ENCODE data around the gene PPIL1. TPM values are rescaled to one million over a fixed set of nuclear protein-coding genes. Genes with fewer than 3 reads are reported as not detected.
A peak's percentile ranks its signal among the peaks of the same experiment; 100 is the strongest.

Gene PPIL1
- total RNA-seq, 2 donors from 2014 or later, result 12.0 to 12.9 TPM

DNA sequence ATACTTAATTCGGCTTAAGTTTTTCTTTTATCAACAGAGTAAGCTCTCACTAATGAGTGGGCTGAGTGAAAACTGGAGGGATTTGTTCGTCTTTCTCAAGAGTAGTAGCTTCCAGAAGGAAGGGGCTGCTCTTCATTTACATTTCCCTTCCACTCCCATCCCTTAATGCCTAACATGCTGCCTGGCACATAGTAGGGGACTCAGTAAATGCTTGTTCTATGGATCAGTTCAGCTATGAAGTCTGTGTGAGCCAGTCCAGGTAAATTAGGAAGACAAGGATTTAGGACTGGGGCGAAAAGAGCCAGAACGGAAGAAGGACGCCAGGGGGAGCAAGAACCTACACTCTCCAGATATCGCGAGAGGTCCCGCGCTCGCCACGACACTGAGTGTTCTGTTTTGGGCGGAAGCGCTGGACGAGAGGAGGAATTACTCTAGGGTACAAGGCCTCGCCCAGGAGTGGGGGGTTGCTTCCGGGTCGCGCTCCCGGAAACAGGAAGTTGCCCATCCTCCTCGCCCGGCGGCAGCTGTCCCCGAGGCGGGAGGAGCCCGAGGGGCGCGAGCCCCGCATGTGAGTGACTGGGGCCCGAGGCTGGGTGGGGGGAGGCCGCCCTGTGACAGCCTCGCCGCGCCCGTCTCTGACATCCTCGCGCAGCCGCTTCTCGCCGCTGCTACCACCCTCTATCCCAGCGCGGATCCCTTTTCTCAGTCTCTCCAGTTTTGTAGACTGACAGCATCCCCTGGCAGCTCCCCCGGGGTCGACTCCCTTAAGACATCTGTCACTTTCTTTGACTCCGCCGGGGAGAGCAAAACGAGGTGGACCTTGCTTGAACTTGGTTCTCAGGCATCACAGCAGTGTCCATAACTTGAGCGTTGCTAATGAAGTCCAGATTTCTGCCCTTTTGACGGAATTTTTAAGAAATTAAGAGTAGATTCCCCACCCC lies 11.1 kb upstream of the PPIL1 start, which contains the start of gene C6orf89:
C6orf89 (plus strand) TSS at position 492 of the 941 bp plus-strand sequence. CDS start 13,493 bp downstream, outside the sequence.
- Histone ChIP-seq H3K9me3 (no peaks in the 10 kb centered on the region), H3K27me3 (replicated peaks; ENCODE audit: insufficient read depth) (no peaks in the 10 kb centered on the region), H3K36me3 (no peaks in the 10 kb centered on the region), H3K27ac (peak within 1 kb of the TSS; percentile 73 to 87), H3K4me3 (peak within 1 kb of the TSS; percentile 75), H3K4me1 (ENCODE audit: control insufficient read depth in 1 of 2, low read depth in 2 of 2) (peaks cover 13 to 29% of the 10 kb centered on the region in 2 donors)
- DNase-seq (ENCODE audit: low spot score) (peak; percentile 95), ATAC-seq (ENCODE audit: insufficient number of reproducible peaks, low FRiP score, low read depth) (peak; percentile 98)
- TF ChIP-seq, protein P1, sequence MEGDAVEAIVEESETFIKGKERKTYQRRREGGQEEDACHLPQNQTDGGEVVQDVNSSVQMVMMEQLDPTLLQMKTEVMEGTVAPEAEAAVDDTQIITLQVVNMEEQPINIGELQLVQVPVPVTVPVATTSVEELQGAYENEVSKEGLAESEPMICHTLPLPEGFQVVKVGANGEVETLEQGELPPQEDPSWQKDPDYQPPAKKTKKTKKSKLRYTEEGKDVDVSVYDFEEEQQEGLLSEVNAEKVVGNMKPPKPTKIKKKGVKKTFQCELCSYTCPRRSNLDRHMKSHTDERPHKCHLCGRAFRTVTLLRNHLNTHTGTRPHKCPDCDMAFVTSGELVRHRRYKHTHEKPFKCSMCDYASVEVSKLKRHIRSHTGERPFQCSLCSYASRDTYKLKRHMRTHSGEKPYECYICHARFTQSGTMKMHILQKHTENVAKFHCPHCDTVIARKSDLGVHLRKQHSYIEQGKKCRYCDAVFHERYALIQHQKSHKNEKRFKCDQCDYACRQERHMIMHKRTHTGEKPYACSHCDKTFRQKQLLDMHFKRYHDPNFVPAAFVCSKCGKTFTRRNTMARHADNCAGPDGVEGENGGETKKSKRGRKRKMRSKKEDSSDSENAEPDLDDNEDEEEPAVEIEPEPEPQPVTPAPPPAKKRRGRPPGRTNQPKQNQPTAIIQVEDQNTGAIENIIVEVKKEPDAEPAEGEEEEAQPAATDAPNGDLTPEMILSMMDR (IDR thresholded peaks at IDR 0.05), result peak; percentile 79

DNA sequence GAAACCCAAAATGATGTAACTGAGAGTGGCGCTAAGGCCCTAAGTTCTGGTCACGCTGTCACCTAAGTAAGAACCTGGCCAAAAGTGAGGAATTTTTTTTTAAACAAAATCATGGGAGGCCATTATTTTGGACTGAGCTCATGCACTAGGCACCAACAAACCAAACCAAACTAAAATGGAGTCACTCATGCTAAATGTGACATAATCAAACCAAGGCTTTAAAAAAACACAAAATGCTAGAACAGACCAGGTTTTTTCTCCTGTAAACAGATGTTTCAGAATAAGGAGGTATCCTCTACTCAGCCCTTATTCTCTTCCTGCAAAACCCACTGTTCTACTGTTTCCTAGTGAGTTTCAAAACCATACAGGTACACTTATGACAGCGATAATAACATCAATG lies 10.0 kb upstream of the PPIL1 start:
- ATAC-seq (ENCODE audit: insufficient number of reproducible peaks, low FRiP score, low read depth) (no peak), DNase-seq (ENCODE audit: low spot score) (no peak)
- no peak overlapping the region for H3K4me3 ChIP-seq
- H3K9me3 ChIP-seq, result no peaks in the 10 kb centered on the region
- TF ChIP-seq, protein P1 (IDR thresholded peaks at IDR 0.05), result no peak
- no peaks in the 10 kb centered on the region for H3K36me3 ChIP-seq
- H3K4me1 ChIP-seq (ENCODE audit: control insufficient read depth in 1 of 2, low read depth in 2 of 2), result peaks cover 13 to 29% of the 10 kb centered on the region in 2 donors
- H3K27me3 ChIP-seq (replicated peaks; ENCODE audit: insufficient read depth), result no peaks in the 10 kb centered on the region
- peak overlapping the region in 1 of 2 donors; percentile 73 for H3K27ac ChIP-seq

DNA sequence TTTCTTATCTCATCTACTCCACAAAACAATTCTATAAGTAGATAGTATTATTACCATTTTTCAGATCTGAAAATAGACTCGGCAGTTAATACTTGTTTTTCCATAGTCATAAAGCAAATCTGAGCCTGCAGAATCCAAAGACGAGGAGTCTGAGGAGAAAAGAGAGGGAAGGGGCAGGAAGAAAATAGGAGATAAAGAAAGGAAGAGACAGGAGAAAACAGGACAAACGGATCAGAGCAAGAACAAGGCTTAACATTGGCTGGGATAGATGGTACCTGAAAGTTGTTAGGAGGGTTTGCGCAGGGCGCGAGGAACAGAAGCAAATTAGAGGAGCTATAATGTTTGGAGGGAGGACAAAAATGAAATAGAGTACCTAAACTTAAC lies 639 bp upstream of the PPIL1 start:
- Histone ChIP-seq H3K4me3 (peak overlapping the region; percentile 99), H3K27ac (peak overlapping the region; percentile 59 to 91), H3K36me3 (no peaks in the 10 kb centered on the region), H3K9me3 (no peaks in the 10 kb centered on the region), H3K27me3 (replicated peaks; ENCODE audit: insufficient read depth) (no peaks in the 10 kb centered on the region), H3K4me1 (ENCODE audit: control insufficient read depth in 1 of 2, low read depth in 2 of 2) (peaks cover 7 to 16% of the 10 kb centered on the region in 2 donors)
- no peak for ATAC-seq (ENCODE audit: insufficient number of reproducible peaks, low FRiP score, low read depth)
- TF ChIP-seq, protein P1 (IDR thresholded peaks at IDR 0.05), result no peak
- DNase-seq (ENCODE audit: low spot score), result no peak

- peak overlapping the region; percentile 91 for H3K27ac ChIP-seq
- H3K4me3 ChIP-seq, result peak overlapping the region; percentile 99
- H3K9me3 ChIP-seq, result no peaks in the 10 kb centered on the region
- H3K4me1 ChIP-seq (ENCODE audit: control insufficient read depth in 1 of 2, low read depth in 2 of 2), result peaks cover 7 to 16% of the 10 kb centered on the region in 2 donors
- ATAC-seq (ENCODE audit: insufficient number of reproducible peaks, low FRiP score, low read depth) (no peak), DNase-seq (ENCODE audit: low spot score) (no peak)
- H3K36me3 ChIP-seq, result no peaks in the 10 kb centered on the region
- TF ChIP-seq, protein P1 (IDR thresholded peaks at IDR 0.05), result no peak
- H3K27me3 ChIP-seq (replicated peaks; ENCODE audit: insufficient read depth), result no peaks in the 10 kb centered on the region
Observed at GRCh38 chr6:36873612-36874442, 776 bp downstream of the PPIL1 start.

DNA sequence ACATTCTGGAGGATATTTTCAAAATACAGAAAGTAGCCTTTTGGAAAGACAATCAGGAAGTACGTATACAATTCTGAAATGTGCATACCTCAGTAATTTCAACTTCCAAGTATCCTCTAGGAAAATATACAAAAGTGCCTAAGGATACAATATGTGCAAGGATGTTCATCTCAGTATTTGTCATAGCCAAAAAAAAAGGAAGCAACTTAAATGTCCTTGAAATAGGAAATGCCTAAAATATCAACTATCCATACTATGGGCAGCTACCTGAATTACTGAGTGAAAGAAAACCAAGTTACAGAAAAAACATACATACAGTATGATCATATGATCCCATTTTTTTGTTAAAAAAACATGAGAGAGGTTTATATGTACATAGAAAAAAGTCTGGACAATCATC lies 1.5 kb downstream of the PPIL1 start:
- Histone ChIP-seq H3K36me3 (no peaks in the 10 kb centered on the region), H3K9me3 (no peaks in the 10 kb centered on the region), H3K4me1 (ENCODE audit: control insufficient read depth in 1 of 2, low read depth in 2 of 2) (peaks cover 7 to 16% of the 10 kb centered on the region in 2 donors), H3K27ac (no peak overlapping the region), H3K27me3 (replicated peaks; ENCODE audit: insufficient read depth) (no peaks in the 10 kb centered on the region), H3K4me3 (no peak overlapping the region)
- no peak for ATAC-seq (ENCODE audit: insufficient number of reproducible peaks, low FRiP score, low read depth)
- no peak for DNase-seq (ENCODE audit: low spot score)
- TF ChIP-seq, protein P1 (IDR thresholded peaks at IDR 0.05), result no peak
